HG03442 (cell line): ENCODE results near the gene CACNG1.
"Not testable (repeated sequence)": the region's sequence is repeated elsewhere in the genome, so short reads cannot be mapped to it uniquely, and the experiment has no call there.

Source experiments
- ATAC-seq: cut with Tn5 transposase; IDR thresholded peaks from one replicate; pipeline ENCODE4 v1.9.1; 2021; ENCODE audit warnings: mild to moderate bottlenecking, moderate library complexity; ENCODE audit not compliant: unreplicated experiment

The CACNG1 gene

DNA sequence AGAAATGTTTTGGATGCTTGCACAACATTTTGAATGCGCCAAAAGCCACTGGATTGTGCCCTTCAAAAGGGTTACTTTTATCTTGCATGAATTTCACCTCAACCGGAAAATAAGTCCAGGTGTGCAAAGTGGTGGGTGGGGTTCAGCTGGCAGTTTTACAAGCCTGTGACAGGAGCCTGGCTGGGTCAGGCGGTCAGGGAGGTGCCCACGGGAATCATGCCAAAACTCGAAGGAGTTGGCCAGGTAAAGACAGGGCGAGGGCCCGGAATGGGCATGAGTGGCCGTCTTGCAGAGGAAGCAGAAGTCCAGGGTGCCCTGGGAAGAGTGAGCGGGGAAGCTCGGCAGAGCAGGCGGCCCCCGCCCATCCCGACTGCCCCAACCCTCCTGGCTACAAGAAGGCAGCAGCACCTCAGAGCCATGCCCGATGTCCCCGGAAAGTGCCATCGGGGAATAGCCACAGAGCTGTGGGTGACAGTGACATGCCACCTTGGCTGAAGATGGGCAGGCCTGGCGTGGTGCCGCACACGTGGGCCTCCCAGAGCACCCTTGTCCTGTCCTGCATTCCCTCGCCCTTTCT is 19.1 kb upstream of the CACNG1 start:
- ATAC-seq = no peak

GRCh38 chr17:67026341-67026740 is 18.0 kb upstream of the CACNG1 start:
- no peak for ATAC-seq

DNA sequence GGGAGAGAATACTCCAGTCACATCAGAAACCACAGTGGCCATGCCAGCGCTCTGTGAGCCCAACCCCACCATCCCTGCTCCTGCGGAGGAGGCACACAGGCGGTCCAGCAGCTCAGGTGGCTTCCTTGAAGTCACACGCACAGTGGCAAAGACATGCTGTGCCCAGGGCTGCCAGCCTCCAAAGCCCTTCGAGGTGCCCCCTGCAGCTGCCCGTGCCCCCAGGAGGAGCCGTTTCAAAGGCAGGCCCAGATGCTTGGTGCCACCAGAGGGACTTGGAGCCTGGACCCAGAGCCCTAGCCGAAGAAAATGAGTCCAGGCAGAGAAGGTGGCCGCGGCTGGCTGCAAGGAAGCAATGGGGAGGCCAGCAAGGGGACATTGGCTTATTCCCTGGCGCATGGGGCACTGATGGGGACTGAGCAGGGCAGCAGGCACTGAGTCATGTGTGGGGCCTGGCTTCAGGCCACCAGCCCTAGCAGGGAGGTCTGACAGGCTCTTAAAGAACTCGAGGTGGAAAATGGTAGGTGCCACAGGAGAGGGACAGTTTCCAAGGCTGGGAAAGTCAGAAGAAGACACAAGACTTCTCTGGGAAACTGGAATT is 17.2 kb upstream of the CACNG1 start:
- no peak for ATAC-seq

DNA sequence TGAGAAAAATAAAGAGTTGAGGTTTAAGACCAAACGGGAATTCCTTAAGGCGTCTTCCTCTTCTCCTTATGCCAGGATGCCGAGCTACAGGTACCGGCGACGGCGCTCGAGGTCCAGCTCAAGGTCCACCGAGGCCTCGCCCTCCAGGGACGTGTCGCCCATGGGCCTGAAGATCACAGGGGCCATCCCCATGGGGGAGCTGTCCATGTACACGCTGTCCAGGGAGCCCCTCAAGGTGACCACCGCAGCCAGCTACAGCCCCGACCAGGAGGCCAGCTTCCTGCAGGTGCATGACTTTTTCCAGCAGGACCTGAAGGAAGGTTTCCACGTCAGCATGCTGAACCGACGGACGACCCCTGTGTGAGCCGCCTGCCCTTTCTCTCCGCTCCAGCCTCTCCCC is 13.7 kb upstream of the CACNG1 start:
- no peak for ATAC-seq

GRCh38 chr17:67032382-67032781 is 12.0 kb upstream of the CACNG1 start:
- no peak for ATAC-seq

GRCh38 chr17:67032985-67033384 is 11.4 kb upstream of the CACNG1 start:
- no peak for ATAC-seq

DNA sequence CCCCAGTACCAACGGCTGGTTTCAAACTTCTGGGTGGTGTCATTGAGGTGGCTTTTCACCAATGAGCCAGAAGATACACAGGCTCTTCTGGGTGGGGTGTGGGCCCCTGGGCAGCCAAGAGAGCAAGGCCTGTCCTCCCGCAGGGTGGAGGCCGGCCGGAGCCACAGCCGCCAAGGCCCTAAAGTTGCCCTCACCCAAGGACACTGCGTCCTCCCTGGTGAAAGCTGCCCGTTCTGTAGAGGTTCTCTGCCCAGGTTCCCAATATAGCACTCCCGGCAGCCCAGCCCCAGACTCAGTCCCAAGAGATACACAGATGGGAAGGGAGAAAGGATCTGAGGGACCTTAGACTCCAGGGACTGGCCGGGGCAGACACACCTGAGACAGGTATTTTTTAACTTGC is 10.7 kb upstream of the CACNG1 start:
- ATAC-seq = no peak

DNA sequence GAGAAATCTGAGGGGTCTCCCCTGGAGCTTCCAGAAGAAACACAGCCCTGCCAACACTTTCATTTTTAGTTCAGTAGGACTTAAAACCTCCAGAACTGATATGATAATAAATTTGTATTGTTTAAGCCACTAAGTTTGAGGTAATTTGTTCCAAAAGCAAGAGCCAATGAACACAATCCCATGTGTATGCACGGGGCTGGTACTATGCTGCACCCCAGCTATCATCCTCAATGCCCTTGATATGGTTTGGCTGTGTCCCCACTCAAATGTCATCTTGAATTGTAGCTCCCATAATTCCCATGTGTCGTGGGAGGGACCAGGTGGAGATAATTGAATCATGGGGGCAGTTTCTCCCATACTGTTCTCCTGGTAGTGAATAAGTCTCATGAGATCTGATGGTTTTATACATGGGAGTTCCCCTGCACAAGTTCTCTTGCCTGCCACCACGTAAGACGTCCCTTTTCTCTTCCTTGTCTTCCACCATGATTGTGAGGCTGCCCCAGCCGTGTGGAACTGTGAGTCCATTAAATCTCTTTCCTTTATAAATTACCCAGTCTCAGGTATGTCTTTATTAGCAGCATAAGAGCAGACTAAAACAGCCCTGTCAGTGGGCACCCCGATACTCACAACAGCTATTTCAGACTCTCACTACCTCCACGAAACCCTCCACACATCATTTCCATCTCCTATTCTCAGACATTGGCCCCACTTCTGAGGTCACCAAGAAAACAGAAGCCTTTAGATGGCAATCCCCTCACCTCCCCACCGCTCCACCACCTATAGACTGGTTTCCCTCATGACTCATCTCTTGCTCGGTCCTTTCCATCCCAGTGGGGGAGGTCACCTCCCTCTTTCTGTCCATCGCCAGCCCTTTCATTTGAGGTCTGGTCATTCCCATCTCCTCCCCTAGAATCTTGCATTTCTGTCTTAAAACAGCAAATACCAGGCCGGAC is 8.9 kb upstream of the CACNG1 start:
- ATAC-seq = peak; percentile 77

DNA sequence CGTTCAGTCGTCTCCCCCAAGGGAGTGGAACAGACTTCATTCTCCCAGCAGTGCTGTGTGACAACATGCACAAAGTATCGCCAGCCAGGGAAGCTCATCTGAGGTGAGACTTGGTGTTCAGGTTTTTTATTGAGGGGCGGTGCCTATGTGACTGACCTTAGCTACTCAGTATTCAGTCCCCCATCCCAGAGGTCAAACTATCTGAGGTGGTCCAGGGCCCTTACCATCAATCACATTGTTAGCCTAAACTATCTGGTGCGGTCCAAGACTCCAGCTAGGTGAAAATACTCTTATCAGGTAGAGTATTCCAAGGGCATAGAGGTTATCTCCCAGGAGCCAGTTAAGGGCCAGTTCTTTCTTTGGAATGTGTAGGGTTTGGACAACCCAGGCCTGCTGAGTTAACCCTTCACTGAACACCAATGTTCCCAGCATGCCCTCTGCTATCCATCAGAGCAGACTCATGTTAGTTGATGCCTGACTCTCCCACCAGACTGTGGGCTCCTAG is 5.4 kb upstream of the CACNG1 start:
- ATAC-seq = no peak

DNA sequence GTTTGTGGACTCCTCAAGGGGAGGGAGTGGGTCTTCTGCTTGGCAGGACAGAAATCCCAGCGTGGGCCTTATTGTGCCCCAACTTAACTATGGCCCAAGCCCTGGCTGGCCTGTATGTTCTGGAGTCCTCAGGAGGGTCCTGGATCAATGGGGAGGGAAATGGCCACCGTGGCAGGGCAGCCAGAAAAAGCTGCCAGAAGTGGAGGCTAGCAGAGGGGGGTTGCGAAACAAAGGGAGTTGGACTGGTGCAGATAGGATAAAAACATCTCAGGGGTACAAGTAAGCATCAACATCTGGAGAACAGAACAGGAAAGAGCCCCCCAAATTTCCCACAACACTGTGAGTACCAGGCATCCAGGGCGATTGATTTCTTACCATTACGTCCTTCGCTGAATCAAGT is 3.7 kb upstream of the CACNG1 start:
- no peak for ATAC-seq

DNA sequence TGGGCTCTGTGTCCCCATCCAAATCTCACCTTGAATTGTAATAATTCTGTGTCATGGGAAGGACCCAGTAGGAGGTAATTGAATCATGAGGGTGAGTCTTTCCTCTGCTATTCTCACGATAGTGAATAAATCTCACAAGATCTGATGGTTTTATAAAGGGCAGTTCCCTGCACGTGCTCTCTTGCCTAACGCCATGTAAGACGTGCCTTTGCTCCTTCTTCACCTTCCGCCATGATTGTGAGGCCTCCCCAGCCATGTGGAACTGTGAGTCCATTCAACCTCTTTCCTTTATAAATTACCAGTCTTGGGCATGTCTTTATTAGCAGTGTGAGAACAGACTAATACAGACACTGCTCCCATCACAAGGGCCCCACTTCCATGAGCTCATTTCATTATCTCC is 3.2 kb upstream of the CACNG1 start:
- not testable (repeated sequence) for ATAC-seq

GRCh38 chr17:67041531-67041930 is 2.8 kb upstream of the CACNG1 start:
- no peak for ATAC-seq

DNA sequence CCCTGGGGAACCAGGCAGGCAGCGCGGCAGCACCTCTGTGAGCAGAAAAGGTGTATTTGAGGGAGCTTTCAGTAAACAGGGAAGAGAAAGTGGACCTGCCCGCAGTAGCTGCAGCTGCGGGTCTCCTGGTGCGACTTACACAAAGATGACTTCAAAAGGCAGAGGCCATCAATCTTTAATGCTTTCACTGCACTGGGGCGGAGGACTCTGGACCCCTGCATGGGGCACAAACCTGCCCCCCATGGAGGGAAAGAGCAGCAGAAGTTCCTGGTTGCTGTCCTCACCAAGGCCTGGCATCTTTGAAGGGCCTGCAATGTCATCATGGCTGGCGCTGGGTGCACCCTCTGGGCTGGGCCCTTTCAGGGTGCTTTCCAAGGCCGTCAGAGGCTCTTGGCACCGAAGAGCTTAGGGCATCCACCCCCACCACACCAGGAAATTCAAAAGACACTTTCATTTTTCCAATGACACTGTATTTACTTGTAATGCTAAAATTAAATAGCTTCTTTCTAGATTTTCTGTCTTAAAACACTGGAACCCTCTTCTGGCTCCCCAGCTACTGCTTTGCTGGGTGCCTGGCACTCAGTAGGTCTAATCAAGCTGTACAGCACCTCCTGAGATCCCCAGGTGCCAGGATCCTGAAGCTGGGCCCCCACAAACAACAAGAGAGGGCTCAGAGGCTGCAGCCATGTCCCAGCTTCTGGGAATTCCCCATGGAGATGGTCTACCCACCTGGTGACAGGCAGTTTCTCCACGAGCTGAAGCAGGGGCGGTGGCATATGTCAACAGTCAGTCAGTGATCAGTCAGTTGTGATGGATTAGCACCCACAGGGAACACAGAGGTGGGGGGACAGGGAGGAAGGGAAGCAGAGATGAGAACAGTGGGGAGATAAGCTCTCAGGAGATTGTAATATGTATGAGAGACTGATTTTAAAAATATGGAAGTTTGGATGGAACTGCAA is 2.1 kb upstream of the CACNG1 start:
- ATAC-seq = no peak

DNA sequence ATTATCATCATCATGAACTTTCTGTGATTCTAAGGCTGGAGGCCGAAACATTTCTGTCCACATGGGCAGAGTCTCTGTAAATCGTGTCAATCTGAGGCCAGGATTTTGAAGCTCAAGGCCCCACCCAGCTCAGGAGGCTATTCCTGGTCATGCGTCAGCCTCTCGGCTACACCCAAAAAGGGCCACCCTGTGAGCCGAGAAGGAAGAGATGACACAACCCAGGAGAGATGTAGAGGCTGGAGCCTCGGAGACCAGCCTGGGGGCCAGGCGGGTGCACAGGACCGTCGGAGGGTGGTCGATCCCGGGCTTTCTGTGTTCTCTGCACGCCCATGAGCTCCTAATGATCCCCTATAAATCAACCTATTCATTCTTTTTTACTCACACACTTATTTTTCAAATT is 1.1 kb upstream of the CACNG1 start:
- ATAC-seq = no peak

DNA sequence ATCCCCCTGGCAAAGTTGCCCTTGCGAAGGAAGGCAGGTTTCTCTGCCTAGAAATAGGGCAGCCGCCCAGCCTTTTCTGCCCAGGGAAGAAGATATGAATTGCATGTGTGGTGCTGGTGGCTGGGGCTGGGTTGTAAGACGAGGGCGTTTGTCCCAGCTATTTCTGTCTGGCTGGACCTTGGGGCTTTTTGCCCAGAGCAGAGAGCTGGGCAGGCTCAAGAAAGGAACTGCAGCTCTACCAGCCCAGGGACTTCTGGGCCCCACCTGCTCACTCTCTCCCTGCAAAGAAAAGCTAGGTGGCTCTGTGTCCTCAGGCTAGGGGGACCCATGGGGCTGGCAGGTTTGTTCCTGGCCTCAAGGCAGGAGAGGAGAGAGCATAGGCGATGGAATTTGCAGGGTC is 586 bp downstream of the CACNG1 start:
- ATAC-seq = no peak

- ATAC-seq = no peak
Measured at GRCh38 chr17:67046398-67046797, 2.0 kb downstream of the CACNG1 start.

DNA sequence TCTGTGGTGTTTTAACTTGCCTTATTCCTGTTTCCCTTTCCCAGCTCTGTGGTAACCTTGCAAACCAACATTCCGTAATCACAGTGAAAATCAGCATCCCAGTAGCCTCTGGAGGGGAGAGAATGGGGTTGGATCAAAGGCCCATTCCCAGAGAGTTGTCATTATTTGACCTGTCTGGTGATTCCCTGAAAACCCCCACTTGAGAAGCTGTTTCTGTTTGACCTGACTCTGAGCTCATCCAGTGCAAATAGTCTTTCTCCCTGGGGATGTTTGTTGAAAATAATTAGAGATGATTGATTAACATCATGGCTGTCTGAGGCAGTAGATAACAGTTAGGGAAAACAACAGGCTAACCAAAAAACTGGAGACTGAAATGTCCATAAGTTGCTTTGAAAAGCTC is 3.0 kb downstream of the CACNG1 start:
- ATAC-seq = no peak

DNA sequence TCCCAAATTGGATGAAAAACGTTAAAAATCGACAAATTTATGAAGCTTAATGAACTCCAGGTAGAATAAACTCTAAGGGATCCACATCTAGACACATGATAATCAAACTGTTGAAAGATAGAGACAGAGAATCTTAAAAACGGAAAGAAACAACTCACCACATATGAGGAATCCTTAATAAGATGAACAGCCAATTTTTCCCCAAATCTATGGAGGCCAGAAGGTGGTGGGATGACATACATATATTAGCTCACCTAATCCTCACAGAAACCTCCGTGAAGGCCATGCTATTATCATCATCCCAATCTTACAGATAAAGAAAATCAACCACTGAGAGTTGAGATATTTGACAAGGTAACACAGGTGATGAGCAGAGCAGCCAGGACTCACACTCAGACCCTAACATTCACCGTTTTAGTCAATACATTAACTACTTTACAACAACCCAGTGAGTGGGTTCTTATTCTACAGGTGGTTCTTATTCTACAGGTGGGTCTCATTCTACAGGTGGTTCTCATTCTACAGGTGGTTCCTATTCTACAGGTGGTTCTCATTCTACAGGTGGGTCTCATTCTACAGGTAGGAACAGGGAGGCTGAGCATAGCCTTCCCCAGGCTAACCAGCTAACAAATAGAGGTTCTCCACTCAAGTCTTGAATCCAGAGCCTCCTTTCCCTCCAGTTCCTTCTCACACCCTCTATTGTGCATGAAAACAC is 4.8 kb downstream of the CACNG1 start:
- no peak for ATAC-seq

- ATAC-seq = no peak
Measured at GRCh38 chr17:67050066-67050465, 5.7 kb downstream of the CACNG1 start.
